A673 (cell line): ENCODE results near the gene CERK. TPM values are rescaled to one million over a fixed set of nuclear protein-coding genes. Genes with fewer than 3 reads are reported as not detected.

ENCODE experiments used
- BruUV-seq: library from RNA; stranded (reverse); fragments of 400-500 nt; replicated peaks from 2 replicates; lab custom pipeline; 2021; lab: Mats Ljungman, UMichigan
- CTCF ChIA-PET: fragments of 300-600 bp; sonication (Branson Sonifier 250); formaldehyde crosslinking; loops from one replicate; lab custom pipeline; 2022; ENCODE audit warnings: antibody characterized with exemption; lab: Charles Lee
- POLR2A ChIA-PET: fragments of 300-600 bp; sonication (Branson Sonifier 250); formaldehyde crosslinking; loops from one replicate; lab custom pipeline; 2022; ENCODE audit warnings: antibody characterized with exemption; ENCODE audit not compliant: low non-redundant PET; lab: Charles Lee
- DNase-seq: peaks from one replicate; pipeline ENCODE4 v3.0.0-alpha.2; 2015; ENCODE audit warnings: low spot score
- H3K27ac ChIP-seq: fragments of 200-600 bp; sonication (generic); 2 replicates; pipeline ENCODE4 v1.5.1; 2016; ENCODE audit warnings: mixed run types, low read depth, mild to moderate bottlenecking, mixed read lengths, antibody characterized with exemption, low read length; ENCODE audit not compliant: poor library complexity, severe bottlenecking
- H3K27me3 ChIP-seq: fragments of 200-600 bp; sonication (generic); replicated peaks from 2 replicates; pipeline ENCODE4 v1.6.1; 2017; ENCODE audit warnings: mixed run types, low read depth, mild to moderate bottlenecking, mixed read lengths, antibody characterized with exemption, low read length; ENCODE audit not compliant: insufficient read depth, poor library complexity
- H3K36me3 ChIP-seq: fragments of 200-600 bp; sonication (generic); 2 replicates; pipeline ENCODE4 v1.6.1; 2016; ENCODE audit warnings: mixed run types, mild to moderate bottlenecking, mixed read lengths, antibody characterized with exemption, low read length; ENCODE audit not compliant: insufficient read depth, poor library complexity, severe bottlenecking
- H3K4me1 ChIP-seq: fragments of 200-600 bp; sonication (generic); 2 replicates; pipeline ENCODE4 v1.6.1; 2017; ENCODE audit warnings: mixed run types, mild to moderate bottlenecking, mixed read lengths, antibody characterized with exemption, low read length; ENCODE audit not compliant: insufficient read depth, poor library complexity, severe bottlenecking
- H3K4me3 ChIP-seq: fragments of 200-600 bp; sonication (generic); 2 replicates; pipeline ENCODE4 v1.5.1; 2016; ENCODE audit warnings: low read depth, mixed run types, mild to moderate bottlenecking, mixed read lengths, low read length; ENCODE audit not compliant: poor library complexity, severe bottlenecking
- H3K9me3 ChIP-seq: fragments of 200-600 bp; sonication (generic); 2 replicates; pipeline ENCODE4 v1.6.1; 2016; ENCODE audit warnings: mixed run types, low read depth, mild to moderate bottlenecking, mixed read lengths, antibody characterized with exemption, low read length; ENCODE audit not compliant: poor library complexity, severe bottlenecking
- EZH2 ChIP-seq: fragments of 200-600 bp; sonication (generic); IDR thresholded peaks from 2 replicates; pipeline ENCODE4 v1.6.1; 2017; ENCODE audit warnings: borderline replicate concordance, low read depth, mild to moderate bottlenecking, mixed read lengths, antibody characterized with exemption, low read length; ENCODE audit not compliant: poor library complexity, severe bottlenecking
- intact Hi-C: fragments of 100-400 bp; cut with micrococcal nuclease; formaldehyde crosslinking; loops from one replicate; pipeline ENCODE4 v1.10.0; 2022; ENCODE audit not compliant: unreplicated experiment
- total RNA-seq: library from RNA; stranded (reverse); gene quantifications from 2 replicates; pipeline ENCODE4 v1.2.3, GENCODE V29; 2021
- TF ChIP-seq, protein P1 (sequence below): fragments of 300-800, 200-600 bp; sonication (generic); conservative IDR thresholded peaks from 2 replicates; pipeline ENCODE4 v1.5.1; 2017; ENCODE audit warnings: low read depth, mild to moderate bottlenecking, antibody characterized with exemption, low read length, moderate library complexity, mixed read lengths

The CERK gene
- total RNA-seq, 1 experiment from 2014 or later = 58.8 TPM

DNA sequence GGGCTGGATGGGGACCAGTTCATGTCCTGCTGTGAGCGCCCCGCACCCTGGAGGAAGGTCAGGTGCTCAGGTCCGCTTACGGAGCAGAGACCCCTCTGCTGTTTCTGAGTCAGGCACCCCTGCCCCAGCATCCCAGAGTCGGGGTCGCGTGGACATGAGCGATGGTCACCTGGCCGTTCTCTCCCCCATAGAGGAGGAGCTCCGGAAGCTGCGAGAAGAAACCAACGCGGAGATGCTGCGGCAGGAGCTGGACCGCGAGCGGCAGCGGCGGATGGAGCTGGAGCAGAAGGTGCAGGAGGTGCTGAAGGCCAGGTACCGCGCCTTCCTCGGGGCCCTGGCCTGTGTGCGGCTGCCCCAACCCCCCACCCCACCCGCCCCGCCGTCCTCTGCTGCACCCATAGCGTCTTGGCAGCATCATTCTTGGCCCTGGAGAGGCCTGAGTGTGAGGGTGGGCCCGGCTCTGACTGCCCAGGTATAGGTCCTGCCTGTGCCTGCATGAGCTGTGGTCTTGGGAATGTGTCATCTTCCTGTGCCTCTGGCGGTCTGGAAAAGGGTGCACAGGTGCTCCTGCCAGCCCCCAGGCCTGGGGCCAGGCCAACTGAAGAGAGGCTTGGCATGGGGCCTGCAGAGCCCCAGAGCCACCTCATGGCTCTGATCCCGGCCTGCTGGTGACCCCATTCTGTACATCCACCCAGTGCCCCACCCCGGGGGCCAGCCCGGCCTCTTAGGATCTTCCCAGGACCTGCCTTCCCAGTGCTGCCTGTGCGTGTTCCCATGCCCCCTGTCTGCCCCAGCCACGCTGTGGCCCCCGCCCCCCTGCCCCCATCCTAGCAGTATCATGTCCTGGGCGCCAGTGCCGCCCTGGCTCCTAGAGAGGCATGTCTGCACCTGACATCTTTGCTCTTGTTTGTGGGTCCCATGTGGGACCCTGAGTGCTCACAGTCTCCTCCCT lies 79.8 kb downstream of the CERK start:
- intact Hi-C loops = no loop called here
- ChIA-PET POLR2A (no interaction called here), CTCF (no interaction called here)
- no TSS peak for BruUV-seq
- Histone ChIP-seq H3K9me3 (no peaks in the 10 kb centered on the region), H3K4me3 (no peak overlapping the region), H3K4me1 (peaks cover 5% of the 10 kb centered on the region), H3K27ac (no peak overlapping the region), H3K36me3 (no peaks in the 10 kb centered on the region), H3K27me3 (no peaks in the 10 kb centered on the region)
- no peak for DNase-seq
- TF ChIP-seq EZH2 = no peak
- TF ChIP-seq, protein P1, sequence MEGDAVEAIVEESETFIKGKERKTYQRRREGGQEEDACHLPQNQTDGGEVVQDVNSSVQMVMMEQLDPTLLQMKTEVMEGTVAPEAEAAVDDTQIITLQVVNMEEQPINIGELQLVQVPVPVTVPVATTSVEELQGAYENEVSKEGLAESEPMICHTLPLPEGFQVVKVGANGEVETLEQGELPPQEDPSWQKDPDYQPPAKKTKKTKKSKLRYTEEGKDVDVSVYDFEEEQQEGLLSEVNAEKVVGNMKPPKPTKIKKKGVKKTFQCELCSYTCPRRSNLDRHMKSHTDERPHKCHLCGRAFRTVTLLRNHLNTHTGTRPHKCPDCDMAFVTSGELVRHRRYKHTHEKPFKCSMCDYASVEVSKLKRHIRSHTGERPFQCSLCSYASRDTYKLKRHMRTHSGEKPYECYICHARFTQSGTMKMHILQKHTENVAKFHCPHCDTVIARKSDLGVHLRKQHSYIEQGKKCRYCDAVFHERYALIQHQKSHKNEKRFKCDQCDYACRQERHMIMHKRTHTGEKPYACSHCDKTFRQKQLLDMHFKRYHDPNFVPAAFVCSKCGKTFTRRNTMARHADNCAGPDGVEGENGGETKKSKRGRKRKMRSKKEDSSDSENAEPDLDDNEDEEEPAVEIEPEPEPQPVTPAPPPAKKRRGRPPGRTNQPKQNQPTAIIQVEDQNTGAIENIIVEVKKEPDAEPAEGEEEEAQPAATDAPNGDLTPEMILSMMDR = no peak

- Histone ChIP-seq H3K36me3 (no peaks in the 10 kb centered on the region), H3K4me3 (no peak overlapping the region), H3K9me3 (no peaks in the 10 kb centered on the region), H3K27me3 (no peaks in the 10 kb centered on the region), H3K27ac (no peak overlapping the region), H3K4me1 (peaks cover 5% of the 10 kb centered on the region)
- no peak for DNase-seq
- CTCF ChIA-PET = no interaction called here
- BruUV-seq = no TSS peak
- intact Hi-C loops = no loop called here
- TF ChIP-seq EZH2 = no peak
- TF ChIP-seq, protein P1 = no peak
- POLR2A ChIA-PET = no interaction called here
Observed at GRCh38 chr22:46657655-46657953, 80.4 kb downstream of the CERK start.

- Histone ChIP-seq H3K9me3 (no peaks in the 10 kb centered on the region), H3K4me3 (no peak overlapping the region), H3K27me3 (no peaks in the 10 kb centered on the region), H3K36me3 (no peaks in the 10 kb centered on the region), H3K4me1 (peaks cover 5% of the 10 kb centered on the region), H3K27ac (no peak overlapping the region)
- TF ChIP-seq, protein P1 = no peak
- TF ChIP-seq EZH2 = no peak
- ChIA-PET CTCF (no interaction called here), POLR2A (no interaction called here)
- no peak for DNase-seq
- no TSS peak for BruUV-seq
- intact Hi-C loops = no loop called here
Observed at GRCh38 chr22:46656856-46657654, 81.0 kb downstream of the CERK start.
